ENCODE results near the gene MAP3K15. TPM values are rescaled to one million over a fixed set of nuclear protein-coding genes. Genes with fewer than 3 reads are reported as not detected.
"Not testable (repeated sequence)": the region's sequence is repeated elsewhere in the genome, so short reads cannot be mapped to it uniquely, and the experiment has no call there.

Gene MAP3K15
- total RNA-seq, 1 experiment from 2014 or later: 1.3 TPM

GRCh38 chrX:19422661-19423060 is 92.6 kb downstream of the MAP3K15 start:
- intact Hi-C loops (cut with micrococcal nuclease); H2AFZ ChIP-seq (ENCODE audit: low read depth, low read length, poor library complexity, severe bottlenecking); CTCF ChIA-PET: not testable (repeated sequence)

GRCh38 chrX:19410259-19410658 is 105.0 kb downstream of the MAP3K15 start:
- H3K27me3 ChIP-seq (ENCODE audit: insufficient read depth, low read length): no peaks in the 10 kb centered on the region
- TF ChIP-seq MAX (IDR thresholded peaks at IDR 0.05): no peak
- no peak for TF ChIP-seq ZFX (IDR thresholded peaks at IDR 0.05)
- no peak for TF ChIP-seq ZBTB33 (IDR thresholded peaks at IDR 0.05; ENCODE audit: extremely low read depth, insufficient replicate concordance, low read length)
- ChIA-PET POLR2A (no interaction called here), CTCF (no interaction called here), RAD21 (ENCODE audit: low non-redundant PET in 1 of 2, low total read pairs in 2 of 2, uncharacterized antibody in 2 of 2, unreplicated experiment in 2 of 2) (no interaction called here)
- ATAC-seq: no peak
- H4K20me1 ChIP-seq (ENCODE audit: insufficient read depth): no peaks in the 10 kb centered on the region
- H2AFZ ChIP-seq (ENCODE audit: low read depth, low read length, poor library complexity, severe bottlenecking): no peak overlapping the region
- H3K9me2 ChIP-seq (ENCODE audit: insufficient read depth): no peaks in the 10 kb centered on the region
- no peak overlapping the region for H3K4me3 ChIP-seq (replicated peaks in 1 of 2; ENCODE audit: low read depth in 1 of 2, low read length in 2 of 2)
- no peaks in the 10 kb centered on the region for H3K4me1 ChIP-seq (ENCODE audit: control insufficient read depth in 1 of 2, insufficient read depth in 2 of 2, low read length in 2 of 2)
- no peak overlapping the region for H3K4me2 ChIP-seq (ENCODE audit: low read length)
- no peak overlapping the region for H3K9ac ChIP-seq (ENCODE audit: low read length)
- BruUV-seq (replicated peaks): no TSS peak
- intact Hi-C loops (cut with micrococcal nuclease): no loop called here
- no peak for DNase-seq (ENCODE audit: low read depth, low spot score)
- H3K79me2 ChIP-seq (ENCODE audit: insufficient read depth, low read length): no peaks in the 10 kb centered on the region
- no peak overlapping the region for H3K27ac ChIP-seq (ENCODE audit: low read depth, low read length)
- no peaks in the 10 kb centered on the region for H3K36me3 ChIP-seq (ENCODE audit: control insufficient read depth in 1 of 2, insufficient read depth in 2 of 2, low read length in 2 of 2)
- H3K9me3 ChIP-seq (ENCODE audit: control insufficient read depth in 1 of 2, insufficient read depth in 1 of 2, low read depth in 1 of 2, low read length in 2 of 2): no peaks in the 10 kb centered on the region

More at GRCh38 chrX:19422661-19423060, 92.6 kb downstream of the MAP3K15 start:
- H3K9ac ChIP-seq (ENCODE audit: low read length); H3K4me1 ChIP-seq (ENCODE audit: control insufficient read depth in 1 of 2, insufficient read depth in 2 of 2, low read length in 2 of 2); ATAC-seq; H3K4me2 ChIP-seq (ENCODE audit: low read length); RAD21 ChIA-PET (ENCODE audit: low non-redundant PET in 1 of 2, low total read pairs in 2 of 2, uncharacterized antibody in 2 of 2, unreplicated experiment in 2 of 2); POLR2A ChIA-PET; H3K9me2 ChIP-seq (ENCODE audit: insufficient read depth); BruUV-seq (replicated peaks); H3K27me3 ChIP-seq (ENCODE audit: insufficient read depth, low read length); DNase-seq (ENCODE audit: low read depth, low spot score); H3K27ac ChIP-seq (ENCODE audit: low read depth, low read length); H3K36me3 ChIP-seq (ENCODE audit: control insufficient read depth in 1 of 2, insufficient read depth in 2 of 2, low read length in 2 of 2); H3K9me3 ChIP-seq (ENCODE audit: control insufficient read depth in 1 of 2, insufficient read depth in 1 of 2, low read depth in 1 of 2, low read length in 2 of 2); H3K4me3 ChIP-seq (replicated peaks in 1 of 2; ENCODE audit: low read depth in 1 of 2, low read length in 2 of 2); H4K20me1 ChIP-seq (ENCODE audit: insufficient read depth); H3K79me2 ChIP-seq (ENCODE audit: insufficient read depth, low read length): not testable (repeated sequence)

Measured in HCT116 (cell line).